ENCODE data around the gene C5orf58.
"Not testable (repeated sequence)": the region's sequence is repeated elsewhere in the genome, so short reads cannot be mapped to it uniquely, and the experiment has no call there.

C5orf58 gene

GRCh38 chr5:170225326-170226128, 7.3 kb upstream of the C5orf58 start:
- peak; percentile 73 for DNase-seq

DNA sequence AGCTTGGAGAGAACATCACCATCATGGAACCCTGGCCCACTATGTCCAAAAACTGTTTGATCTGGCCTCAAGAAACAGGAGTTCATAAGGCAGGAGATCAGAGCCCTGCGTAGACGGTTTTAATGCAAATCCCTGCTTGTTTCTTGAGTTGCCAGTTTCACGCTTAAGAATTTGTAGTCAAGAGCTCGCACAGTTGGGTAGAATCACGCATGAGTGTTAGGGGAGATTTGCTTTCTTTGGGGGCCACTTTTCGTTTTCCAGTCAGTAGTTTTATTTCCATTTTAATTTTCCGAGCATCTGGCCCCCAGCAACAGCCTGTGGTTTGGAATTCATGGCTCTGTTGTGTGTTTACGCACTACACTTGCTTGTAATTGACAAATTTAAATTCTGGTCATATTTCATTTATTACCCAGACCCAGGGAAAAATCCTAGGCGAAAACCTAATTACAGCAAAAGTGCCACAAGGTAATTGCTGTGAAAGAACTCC, 6.6 kb upstream of the C5orf58 start:
- no peak for DNase-seq

DNA sequence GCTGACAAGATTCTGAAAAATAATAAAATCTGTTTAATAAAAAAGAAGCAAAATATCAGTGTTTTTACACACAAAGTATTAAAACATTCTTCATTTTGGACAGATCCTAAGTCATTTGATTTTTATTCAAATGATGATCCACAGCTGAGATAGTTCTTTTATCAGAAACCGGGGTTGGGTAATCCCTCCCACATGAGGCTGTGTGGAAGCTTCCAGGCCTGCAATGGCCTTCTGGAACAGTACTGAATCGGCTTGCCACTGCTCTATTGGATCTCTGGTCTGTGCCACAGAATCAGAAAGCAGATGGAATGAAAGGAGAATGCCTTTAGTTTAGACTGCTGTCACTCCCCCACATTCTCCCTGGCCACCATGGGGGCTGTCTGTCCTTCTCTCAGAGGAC, 6.1 kb upstream of the C5orf58 start:
- DNase-seq: no peak

DNA sequence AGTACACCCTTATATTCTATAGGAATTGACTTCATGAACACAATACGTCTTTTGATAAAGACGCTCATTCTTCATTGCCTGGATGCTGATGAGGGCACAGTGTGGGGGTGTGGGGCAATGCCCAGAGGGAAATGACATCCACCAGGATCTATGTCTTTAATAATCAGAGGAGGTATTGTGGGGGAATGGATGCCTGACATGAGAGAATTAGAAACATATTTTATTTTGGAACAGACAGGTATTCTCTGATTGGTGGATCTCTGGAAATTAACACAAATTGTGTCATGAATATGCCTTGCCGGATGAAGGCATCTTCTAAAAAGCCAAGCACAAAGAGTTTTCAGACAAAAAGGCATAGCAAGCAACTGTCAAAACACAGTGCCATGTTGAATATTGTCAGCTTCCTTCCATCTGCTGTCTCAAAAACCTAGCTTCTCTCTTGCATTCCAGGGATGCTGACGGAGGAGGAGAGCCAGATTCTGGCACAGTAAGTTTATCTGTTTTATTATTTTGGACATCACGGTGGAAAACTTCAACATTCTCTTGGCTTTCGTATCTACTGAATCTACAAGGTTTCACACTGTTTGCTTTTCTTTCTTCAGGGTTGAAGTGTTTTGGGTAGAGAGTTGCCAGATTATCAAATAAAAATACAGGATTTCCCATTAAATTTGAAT, 3.9 kb upstream of the C5orf58 start:
- DNase-seq: no peak

DNA sequence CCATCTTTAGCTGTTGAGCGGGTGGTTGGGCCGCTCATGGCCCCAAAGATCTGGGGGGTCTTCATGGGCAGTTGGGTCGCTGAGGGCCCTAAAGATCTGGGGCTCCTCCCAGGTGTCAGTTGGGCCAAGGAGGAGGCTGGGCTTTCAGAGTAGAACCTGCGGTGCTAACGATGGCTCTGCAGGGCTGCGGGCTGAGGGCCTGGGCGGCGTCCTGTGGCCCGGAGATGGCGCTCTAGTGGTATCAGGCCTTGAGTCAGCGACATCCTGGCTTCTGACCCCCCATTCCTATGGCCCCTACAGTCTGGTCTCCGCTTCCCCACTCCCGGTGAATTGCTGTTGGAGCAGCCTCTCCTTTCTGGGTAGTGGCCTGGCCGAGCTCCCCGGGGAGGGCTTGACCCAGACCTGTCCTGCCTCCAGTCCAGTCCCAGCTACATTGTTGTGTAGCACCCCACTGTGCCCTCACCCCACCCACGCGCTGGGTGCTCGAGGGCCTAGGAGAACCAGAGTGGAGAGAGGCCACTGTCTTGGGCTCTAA, 640 bp downstream of the C5orf58 start:
- no peak for DNase-seq

DNA sequence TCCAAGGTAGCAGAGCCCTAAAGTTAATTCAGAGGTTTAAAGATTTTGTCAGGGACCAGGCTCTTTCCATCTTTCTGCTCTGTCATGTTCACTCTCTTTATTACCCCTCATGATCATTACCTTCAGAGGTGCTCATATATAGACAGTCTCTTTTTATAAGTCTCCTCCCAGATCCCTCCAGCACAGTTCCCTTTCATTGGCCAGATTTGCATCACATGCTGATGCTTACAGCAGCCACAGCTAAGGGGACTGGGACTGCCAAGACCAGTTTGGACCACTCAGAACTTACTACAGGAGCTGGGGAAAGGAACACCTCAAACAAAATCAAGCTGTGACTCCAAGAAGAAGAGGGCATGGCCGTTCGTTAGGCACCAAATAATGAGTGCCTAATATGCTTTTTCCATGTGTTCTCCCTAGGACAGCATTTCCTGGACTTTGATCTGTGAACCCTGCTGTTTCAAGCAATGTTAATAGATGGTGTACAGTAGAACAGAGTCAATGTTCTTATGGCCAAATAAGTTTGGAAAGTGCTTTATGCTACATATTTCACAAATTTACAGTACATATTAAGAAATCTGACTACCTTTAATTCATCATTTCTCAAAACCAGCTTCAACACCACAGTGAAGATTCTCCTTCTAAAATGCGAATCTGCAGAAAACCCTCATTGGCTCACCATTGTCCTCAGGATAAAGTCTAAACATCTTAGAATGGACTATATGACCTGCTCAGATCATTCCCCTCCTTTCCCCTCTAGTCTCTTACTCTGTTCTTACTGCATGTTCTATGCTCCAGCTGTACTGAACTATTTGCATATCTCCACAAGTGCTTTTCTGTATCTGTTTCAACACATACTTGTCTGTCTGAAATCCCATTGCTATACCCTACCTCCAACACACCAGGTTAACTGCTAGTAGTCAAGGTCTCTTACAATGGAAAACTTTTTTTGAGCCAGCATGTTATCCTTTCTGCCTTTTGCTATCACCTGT, 3.4 kb downstream of the C5orf58 start:
- no peak for DNase-seq

- DNase-seq: no peak
Measured at GRCh38 chr5:170238456-170239196, 5.8 kb downstream of the C5orf58 start.

- DNase-seq: not testable (repeated sequence)
Measured at GRCh38 chr5:170245436-170245835, 12.7 kb downstream of the C5orf58 start.

- no peak for DNase-seq
Measured at GRCh38 chr5:170246126-170246870, 13.5 kb downstream of the C5orf58 start.

GRCh38 chr5:170247363-170247762, 14.6 kb downstream of the C5orf58 start:
- no peak for DNase-seq

DNA sequence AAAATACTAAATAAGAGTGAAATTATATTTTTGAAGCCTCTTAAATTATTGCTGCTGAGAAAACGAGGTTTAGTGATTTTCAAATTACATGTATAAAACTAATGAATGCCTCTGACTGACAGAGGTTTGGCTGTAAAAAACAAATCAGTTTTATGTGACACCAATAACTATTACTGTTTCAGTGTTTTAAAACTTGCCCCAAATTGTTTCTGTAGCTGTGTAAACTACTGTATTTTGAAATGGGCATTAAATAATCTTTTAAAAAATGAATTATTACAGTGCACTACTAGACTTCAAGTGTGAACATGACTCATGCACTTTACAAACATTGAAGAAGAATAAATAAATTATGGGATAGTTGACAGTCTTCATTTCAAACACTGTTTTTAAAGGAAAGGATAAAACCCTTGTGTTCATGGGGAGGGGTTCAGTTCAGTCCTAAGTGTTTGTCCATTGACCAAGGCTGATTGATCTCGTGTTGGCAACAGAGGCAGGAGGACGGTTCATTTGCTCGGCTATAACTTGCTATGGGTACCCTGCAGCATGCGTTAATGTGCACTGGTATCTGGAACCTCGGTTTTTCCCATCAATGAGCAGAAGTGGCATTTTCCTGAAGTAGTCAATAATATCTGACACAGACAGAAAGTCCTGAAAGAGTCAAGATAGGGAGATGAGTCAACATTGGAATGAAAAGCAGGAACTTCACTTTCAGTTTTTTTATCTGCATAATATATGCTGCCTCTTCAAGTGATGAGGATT, 15.6 kb downstream of the C5orf58 start:
- DNase-seq: no peak

DNA sequence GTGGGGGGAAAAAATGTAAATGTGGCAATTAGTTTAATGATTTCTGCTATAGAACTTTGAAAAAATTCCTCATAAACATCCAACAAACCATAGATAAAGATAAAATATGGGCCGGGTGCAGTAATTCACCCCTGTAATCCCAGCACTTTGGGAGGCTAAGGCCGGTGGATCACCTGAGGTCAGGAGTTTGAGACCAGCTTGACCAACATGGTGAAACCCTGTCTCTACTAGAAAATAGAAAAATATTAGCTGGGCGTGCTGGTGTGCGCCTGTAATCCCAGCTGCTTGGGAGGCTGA, 16.1 kb downstream of the C5orf58 start:
- not testable (repeated sequence) for DNase-seq

DNA sequence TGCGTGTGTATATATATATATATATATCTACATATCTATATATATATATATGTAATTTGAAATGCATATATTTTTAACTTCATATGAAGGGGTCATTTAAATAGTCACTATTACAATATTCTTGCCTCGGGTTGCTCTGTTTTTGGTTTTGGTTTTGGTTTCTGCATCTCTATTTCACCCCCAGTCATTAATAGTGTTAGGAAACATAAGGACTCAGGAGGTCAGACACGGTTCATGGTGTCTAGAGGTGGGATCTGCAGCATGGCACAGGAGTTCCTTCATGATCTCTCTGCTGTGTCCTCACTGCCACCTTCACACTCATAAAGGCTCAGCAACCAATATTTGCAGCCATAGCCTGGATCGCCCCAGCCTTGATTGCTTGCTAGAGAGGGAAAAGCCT, 16.6 kb downstream of the C5orf58 start:
- DNase-seq: no peak

GRCh38 chr5:170250810-170251317, 18.1 kb downstream of the C5orf58 start:
- no peak for DNase-seq

GRCh38 chr5:170251462-170251861, 18.7 kb downstream of the C5orf58 start:
- DNase-seq: no peak

DNA sequence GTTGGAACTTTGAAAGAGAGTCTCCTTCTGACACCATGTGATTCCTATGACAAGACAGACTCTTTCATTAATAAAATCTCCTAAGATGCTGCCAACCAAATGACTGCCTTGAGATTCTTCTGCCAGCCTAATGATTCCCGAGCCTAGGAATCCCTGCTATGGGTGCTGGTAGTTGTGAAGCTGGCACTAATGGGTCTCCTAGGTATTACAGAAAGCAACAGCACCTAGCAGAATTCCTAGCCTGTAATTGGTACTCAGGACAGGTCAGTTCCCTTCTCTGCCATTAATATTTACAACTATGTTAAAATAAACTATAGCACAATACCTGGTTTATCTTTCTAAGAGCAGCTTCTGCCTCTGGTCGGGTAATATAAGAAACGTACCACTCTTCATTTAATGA, 19.3 kb downstream of the C5orf58 start:
- DNase-seq: no peak

GRCh38 chr5:170252720-170253350, 20.1 kb downstream of the C5orf58 start:
- DNase-seq: no peak

GRCh38 chr5:170254056-170254455, 21.3 kb downstream of the C5orf58 start:
- no peak for DNase-seq

- no peak for DNase-seq
Measured at GRCh38 chr5:170256571-170256970, 23.8 kb downstream of the C5orf58 start.

DNA sequence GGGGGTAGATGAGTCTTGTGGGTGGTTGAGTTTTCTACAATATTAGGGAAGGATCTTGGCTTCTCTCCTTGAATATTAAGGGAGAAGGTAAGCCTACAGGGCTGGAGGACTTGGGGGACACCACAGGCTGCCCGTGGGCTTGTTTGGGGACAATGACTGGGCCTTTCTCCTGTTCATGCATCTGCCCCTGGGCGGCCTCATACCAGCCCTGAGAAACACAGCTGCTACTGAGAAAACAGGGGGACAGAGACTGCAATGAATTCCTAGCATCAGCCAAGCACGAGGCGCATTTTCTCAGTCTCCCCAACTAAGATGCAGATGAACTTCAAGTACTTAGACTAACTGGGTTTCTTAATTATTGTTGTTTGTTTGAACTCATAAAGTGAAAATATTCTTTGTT, 24.6 kb downstream of the C5orf58 start:
- no peak for DNase-seq
